Right lobe of liver (tissue), 4 donors: ENCODE results near the gene MAP3K2.

Source experiments
- CTCF ChIP-seq, 4 donors: fragments of 200-600 bp in 3 of 4; fragments of 450-650 bp in 1 of 4; IDR thresholded peaks; one replicate each; pipeline versions ENCODE4 v1.5.1 to v1.8.0; 2016 to 2022; ENCODE audit warnings: antibody characterized with exemption in 4 of 4, mild to moderate bottlenecking in 2 of 4
- POLR2A ChIP-seq: fragments of 450-650 bp; IDR thresholded peaks from one replicate; pipeline ENCODE4 v1.6.1; 2017; ENCODE audit warnings: antibody characterized with exemption, mild to moderate bottlenecking
- donor health status: DM: no; HTN: no; CAD: no.
- donor health status: DM: no; HTN: no; CAD: no.
- donor health status: DM: no; HTN: yes; CAD: no.

GRCh38 chr2:127373362-127374083, 14.3 kb downstream of the MAP3K2 start:
- TF ChIP-seq POLR2A (no peak), CTCF (IDR thresholded peaks at IDR 0.05) (no peak)
